Common myeloid progenitor, CD34-positive (primary cell): ENCODE results near the gene AP5B1.
"Not testable (repeated sequence)": the region's sequence is repeated elsewhere in the genome, so short reads cannot be mapped to it uniquely, and the experiment has no call there.

Experiments used
- CTCF ChIA-PET: fragments of 350-600 bp; sonication (Branson Sonifier 250); formaldehyde crosslinking; loops from one replicate; lab custom pipeline; 2021; ENCODE audit warnings: antibody characterized with exemption; lab: Charles Lee
- POLR2A ChIA-PET: fragments of 350-600 bp; sonication (Branson Sonifier 250); formaldehyde crosslinking; loops from one replicate; lab custom pipeline; 2021; ENCODE audit warnings: antibody characterized with exemption; lab: Charles Lee
- DNase-seq, 3 donors: peaks; one replicate each; pipeline versions ENCODE4 v3.0.0 to v3.0.0-alpha.2; 2013
- H3K27ac ChIP-seq, 2 experiments: 1 replicate in 1 of 2; 2 replicates in 1 of 2; pipeline ENCODE4 v1.7.0; 2013; ENCODE audit warnings: inconsistent platforms in 2 of 2, low read length in 2 of 2, mild to moderate bottlenecking in 2 of 2, low read depth in 1 of 2, moderate library complexity in 1 of 2; ENCODE audit not compliant: severe bottlenecking in 2 of 2, insufficient read depth in 1 of 2, poor library complexity in 1 of 2
- H3K27me3 ChIP-seq, 5 experiments: replicated peaks in 2 of 5; 1 replicate in 3 of 5; 2 replicates in 2 of 5; pipeline versions ENCODE4 v1.6.1 to v1.7.0; 2013; ENCODE audit warnings: low read length in 4 of 5, mild to moderate bottlenecking in 2 of 5, moderate library complexity in 2 of 5, inconsistent platforms in 1 of 5; ENCODE audit not compliant: insufficient read depth in 5 of 5, control insufficient read depth in 4 of 5
- H3K36me3 ChIP-seq, 4 experiments: 1 replicate in 2 of 4; 2 replicates in 2 of 4; pipeline versions ENCODE4 v1.6.1 to v1.7.0; 2013; ENCODE audit warnings: low read length in 3 of 4, control low read depth in 1 of 4, mild to moderate bottlenecking in 1 of 4; ENCODE audit not compliant: control insufficient read depth in 4 of 4, insufficient read depth in 4 of 4
- H3K4me1 ChIP-seq, 4 experiments: 1 replicate in 3 of 4; 2 replicates in 1 of 4; pipeline versions ENCODE4 v1.6.1 to v1.7.1; 2013; ENCODE audit warnings: low read length in 3 of 4, mild to moderate bottlenecking in 3 of 4, control low read depth in 1 of 4, inconsistent platforms in 1 of 4, moderate library complexity in 1 of 4; ENCODE audit not compliant: control insufficient read depth in 4 of 4, insufficient read depth in 4 of 4; ENCODE audit errors: control extremely low read depth in 1 of 4
- H3K4me3 ChIP-seq, 7 experiments: 1 replicate in 4 of 7; 2 replicates in 3 of 7; pipeline versions ENCODE4 v1.5.1 to v1.7.0; 2013; ENCODE audit warnings: mild to moderate bottlenecking in 7 of 7, low read length in 6 of 7, moderate library complexity in 6 of 7, inconsistent platforms in 2 of 7, low read depth in 2 of 7, control low read depth in 1 of 7; ENCODE audit not compliant: insufficient read depth in 4 of 7, control insufficient read depth in 1 of 7; ENCODE audit errors: extremely low read depth in 1 of 7
- H3K9me3 ChIP-seq, 5 experiments: 1 replicate in 4 of 5; 2 replicates in 1 of 5; pipeline versions ENCODE4 v1.6.1 to v1.7.1; 2013; ENCODE audit warnings: low read length in 4 of 5, mild to moderate bottlenecking in 2 of 5, inconsistent platforms in 1 of 5, low read depth in 1 of 5, moderate library complexity in 1 of 5; ENCODE audit not compliant: control insufficient read depth in 4 of 5, insufficient read depth in 2 of 5; ENCODE audit errors: control extremely low read depth in 1 of 5
- WGBS: methylation state at CpG from one replicate; pipeline ENCODE4 v1.1.5; 2013; ENCODE audit not compliant: insufficient coverage; 5-methylcytosine and 5-hydroxymethylcytosine counted together

The AP5B1 gene

GRCh38 chr11:65773784-65774411 lies 6.9 kb downstream of the AP5B1 start:
- Histone ChIP-seq H3K4me1 (peaks cover 0 to 17% (median 6%) of the 10 kb centered on the region in 4 experiments), H3K36me3 (peaks cover 0 to 41% (median 13%) of the 10 kb centered on the region in 4 experiments), H3K27me3 (no peaks in the 10 kb centered on the region), H3K27ac (no peak overlapping the region), H3K9me3 (no peaks in the 10 kb centered on the region), H3K4me3 (no peak overlapping the region)
- 86% methylated on average over 6 of the region's 8 CpGs for WGBS
- DNase-seq, result peak in 1 of 3 donors; percentile 16
- ChIA-PET POLR2A (no interaction called here), CTCF (interaction anchor here (0.8 to 9.0 kb wide), 3 partner anchors 8 to 62 kb away, joined by 3 to 81 read pairs (median 4); no protein-coding TSS in a partner anchor)

GRCh38 chr11:65771589-65772112 lies 9.1 kb downstream of the AP5B1 start:
- Histone ChIP-seq H3K4me3 (no peak overlapping the region), H3K4me1 (peaks cover 0 to 10% (median 6%) of the 10 kb centered on the region in 4 experiments)
- CTCF ChIA-PET, result interaction anchor here (1.0 to 3.2 kb wide), 6 partner anchors 8 to 146 kb away, joined by 3 to 26 read pairs (median 5); no protein-coding TSS in a partner anchor

DNA sequence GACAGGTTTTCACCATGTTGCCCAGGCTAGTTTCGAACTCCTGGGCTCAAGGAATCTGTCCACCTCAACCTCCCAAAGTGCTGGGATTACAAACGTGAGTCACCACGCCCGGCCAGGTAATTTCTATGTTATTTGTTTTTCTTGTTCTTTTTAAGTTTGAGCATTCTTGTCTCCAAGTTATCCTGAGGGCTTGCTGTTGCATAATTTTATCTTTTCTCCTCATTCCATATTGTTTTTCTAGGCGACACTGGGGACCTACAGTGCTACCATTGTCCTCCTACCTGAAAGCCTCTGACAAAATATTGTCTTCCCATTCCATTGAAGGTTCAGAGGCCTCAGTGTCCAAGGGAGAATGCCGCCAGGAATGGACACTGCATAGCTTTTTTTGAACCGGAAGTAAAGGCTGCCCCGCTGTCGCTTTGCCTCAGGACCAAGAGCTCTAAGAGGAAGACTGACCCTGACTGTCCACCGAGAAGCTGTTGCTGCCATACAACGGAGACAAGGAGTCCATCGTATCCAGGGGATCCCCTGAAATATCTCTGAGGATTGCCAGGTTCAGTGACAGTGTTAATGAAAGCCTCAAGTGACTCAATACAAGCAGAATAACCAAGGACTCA lies 9.7 kb downstream of the AP5B1 start:
- H3K4me3 ChIP-seq, result no peak overlapping the region
- H3K4me1 ChIP-seq, result peaks cover 0 to 7% (median 5%) of the 10 kb centered on the region in 4 experiments
- no peaks in the 10 kb centered on the region for H3K9me3 ChIP-seq
- POLR2A ChIA-PET, result no interaction called here
- CTCF ChIA-PET, result interaction anchor here (0.6 to 3.2 kb wide), 17 partner anchors 8 to 274 kb away, joined by 3 to 26 read pairs (median 4); no protein-coding TSS in a partner anchor
- peaks cover 0 to 13% (median 0%) of the 10 kb centered on the region in 4 experiments for H3K36me3 ChIP-seq
- H3K27me3 ChIP-seq, result no peaks in the 10 kb centered on the region
- no peak overlapping the region for H3K27ac ChIP-seq
- WGBS, result 99% methylated on average over 9 of the region's 12 CpGs
- no peak for DNase-seq

More at GRCh38 chr11:65771589-65772112, 9.1 kb downstream of the AP5B1 start:
- POLR2A ChIA-PET, result no interaction called here
- peak in 1 of 3 donors; percentile 8 for DNase-seq
- H3K9me3 ChIP-seq, result no peaks in the 10 kb centered on the region
- H3K36me3 ChIP-seq, result peaks cover 0 to 19% (median 2%) of the 10 kb centered on the region in 4 experiments
- H3K27ac ChIP-seq, result no peak overlapping the region
- WGBS, result 64% methylated on average over 6 of the region's 6 CpGs
- no peaks in the 10 kb centered on the region for H3K27me3 ChIP-seq

DNA sequence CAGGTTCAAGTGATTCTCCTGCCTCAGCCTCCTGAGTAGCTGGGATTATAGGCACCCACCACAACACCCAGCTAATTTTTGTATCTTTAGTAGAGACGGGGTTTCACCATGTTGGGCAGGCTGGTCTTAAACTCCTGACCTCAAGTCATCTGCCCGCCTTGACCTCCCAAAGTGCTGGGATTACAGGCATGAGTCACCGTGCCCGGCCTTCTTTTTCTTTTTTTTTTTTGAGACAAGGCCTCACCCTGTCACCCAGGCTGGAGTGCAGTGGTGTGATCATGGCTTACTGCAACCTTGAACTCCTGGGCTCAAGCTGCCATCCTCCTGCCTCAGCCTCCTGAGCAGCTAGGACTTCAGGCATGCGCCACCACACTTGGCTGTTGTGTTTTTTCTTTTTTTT lies 13.0 kb downstream of the AP5B1 start:
- H3K27ac ChIP-seq, DNase-seq, H3K36me3 ChIP-seq, H3K4me3 ChIP-seq, POLR2A ChIA-PET, H3K27me3 ChIP-seq, H3K9me3 ChIP-seq, H3K4me1 ChIP-seq: not testable (repeated sequence)
- 100% methylated on average over 1 of the region's 5 CpGs for WGBS
- CTCF ChIA-PET, result interaction anchor here (0.5 to 2.3 kb wide), 4 partner anchors 11 to 75 kb away, joined by 3 to 11 read pairs (median 3); partner anchors contain the start of gene KAT5

DNA sequence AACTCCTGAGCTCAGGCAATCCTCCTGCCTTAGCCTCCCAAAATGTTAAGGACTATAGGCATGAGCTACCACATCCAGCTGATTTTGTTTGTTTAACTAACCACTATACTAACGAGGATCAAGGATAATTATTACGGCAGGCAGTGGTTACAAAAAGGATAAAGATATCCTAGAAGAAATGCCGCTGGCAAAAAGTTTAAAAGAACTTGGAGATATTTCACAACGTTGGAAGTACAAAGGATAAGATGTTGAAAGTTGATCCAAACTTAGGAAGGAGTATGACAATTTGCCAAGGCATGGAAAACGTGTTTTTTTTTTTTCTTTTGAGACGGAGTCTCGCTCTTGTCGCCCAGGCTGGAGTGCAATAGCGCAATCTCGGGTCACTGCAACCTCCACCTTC lies 13.4 kb downstream of the AP5B1 start:
- Histone ChIP-seq H3K36me3 (no peaks in the 10 kb centered on the region), H3K27ac (no peak overlapping the region), H3K9me3 (no peaks in the 10 kb centered on the region), H3K27me3 (no peaks in the 10 kb centered on the region), H3K4me3 (no peak overlapping the region), H3K4me1 (peaks cover 0 to 7% (median 3%) of the 10 kb centered on the region in 4 experiments)
- POLR2A ChIA-PET, result no interaction called here
- DNase-seq, result no peak
- 90% methylated on average over 8 of the region's 10 CpGs for WGBS
- CTCF ChIA-PET, result interaction anchor here (0.5 to 2.3 kb wide), 6 partner anchors 12 to 75 kb away, joined by 3 to 11 read pairs (median 4); partner anchors contain the start of gene KAT5

- Histone ChIP-seq H3K9me3 (peaks cover 0 to 3% (median 0%) of the 10 kb centered on the region in 5 experiments), H3K4me1 (peaks cover 0 to 6% (median 2%) of the 10 kb centered on the region in 4 experiments), H3K4me3 (no peak overlapping the region), H3K27ac (no peak overlapping the region), H3K36me3 (no peaks in the 10 kb centered on the region), H3K27me3 (no peaks in the 10 kb centered on the region)
- CTCF ChIA-PET, result interaction anchor here (1.4 to 2.3 kb wide), 4 partner anchors 12 to 47 kb away, joined by 3 to 11 read pairs (median 4); no protein-coding TSS in a partner anchor
- 68% methylated on average over 7 of the region's 7 CpGs for WGBS
- POLR2A ChIA-PET, result no interaction called here
- peak in 2 of 3 donors; percentile 54 to 66 for DNase-seq
These were observed 14.2 kb downstream of the AP5B1 start for GRCh38 chr11:65766535-65766934.
